ENCODE results near the gene EMSY. TPM values are rescaled to one million over a fixed set of nuclear protein-coding genes. Genes with fewer than 3 reads are reported as not detected.
"Not testable (repeated sequence)": the region's sequence is repeated elsewhere in the genome, so short reads cannot be mapped to it uniquely, and the experiment has no call there.

The EMSY gene
- total and polyA plus RNA-seq, 2 donors (not counting 1 experiment from before 2014, with no cell fraction given): 27.4 to 59.7 TPM

DNA sequence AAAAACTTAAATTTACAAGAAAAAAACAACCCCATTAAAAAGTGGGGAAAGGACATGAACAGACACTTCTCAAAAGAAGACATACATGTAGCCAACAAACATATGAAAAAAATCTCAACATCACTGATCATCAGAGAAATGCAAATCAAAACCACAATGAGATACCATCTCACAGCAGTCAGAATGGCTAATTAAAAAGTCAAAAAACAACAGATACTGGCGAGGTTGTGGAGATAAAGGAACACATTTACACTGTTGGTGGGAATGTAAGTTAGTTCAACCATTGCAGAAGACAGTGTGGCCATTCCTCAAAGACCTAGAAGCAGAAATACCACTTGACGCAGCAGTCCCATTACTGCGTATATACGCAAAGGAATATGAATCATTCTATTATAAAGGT, 150.3 kb downstream of the EMSY start:
- Histone ChIP-seq H3K4me1 (ENCODE audit: control insufficient read depth in 2 of 2, insufficient read depth in 2 of 2, low read length in 2 of 2) (peaks cover 0 to 11% of the 10 kb centered on the region in 2 donors), H3K27me3 (replicated peaks in 1 of 4; ENCODE audit: control extremely low read depth in 1 of 4, control insufficient read depth in 3 of 4, insufficient read depth in 4 of 4, low read length in 3 of 4) (peaks cover 0 to 11% (median 2%) of the 10 kb centered on the region in 4 experiments)
- H3K9me3 ChIP-seq (ENCODE audit: control extremely low read depth in 1 of 3, control insufficient read depth in 2 of 3, insufficient read depth in 1 of 3, low read length in 2 of 3); H3K36me3 ChIP-seq (replicated peaks in 1 of 2; ENCODE audit: control extremely low read depth in 1 of 2, control insufficient read depth in 1 of 2, extremely low read depth in 1 of 2, insufficient read depth in 2 of 2, low read length in 1 of 2); POLR2A ChIA-PET; H3K9ac ChIP-seq (ENCODE audit: low read length); H3K79me2 ChIP-seq (ENCODE audit: control insufficient read depth, insufficient read depth, low read length); H3K4me3 Mint-ChIP-seq; intact Hi-C loops (cut with micrococcal nuclease); H3K4me3 ChIP-seq (ENCODE audit: control extremely low read depth in 1 of 5, extremely low read depth in 1 of 5, insufficient read depth in 1 of 5, low read depth in 2 of 5, low read length in 4 of 5); H3K27ac Mint-ChIP-seq; H3K9me3 Mint-ChIP-seq (ENCODE audit: insufficient read depth); H2AFZ ChIP-seq (ENCODE audit: insufficient read depth, low read depth, low read length, poor library complexity, severe bottlenecking); H3K4me2 ChIP-seq (replicated peaks; ENCODE audit: low read depth, low read length, poor library complexity, severe bottlenecking); DNase-seq; H4K20me1 ChIP-seq (ENCODE audit: control insufficient read depth, insufficient read depth, low read length, poor library complexity, severe bottlenecking); H3K27ac ChIP-seq (ENCODE audit: low read length in 2 of 2); ATAC-seq (ENCODE audit: low read depth): not testable (repeated sequence)
- Mint-ChIP-seq H3K27me3 (peaks cover 19% of the 10 kb centered on the region), H3K4me1 (peaks cover 14% of the 10 kb centered on the region)
- no CpG with 5 or more reads among the region's 4 CpGs for WGBS (ENCODE audit: insufficient coverage)
- CTCF ChIA-PET: interaction anchor here (5.7 kb wide), 1 partner anchor 83 kb away, joined by 224 read pairs; no protein-coding TSS in a partner anchor

DNA sequence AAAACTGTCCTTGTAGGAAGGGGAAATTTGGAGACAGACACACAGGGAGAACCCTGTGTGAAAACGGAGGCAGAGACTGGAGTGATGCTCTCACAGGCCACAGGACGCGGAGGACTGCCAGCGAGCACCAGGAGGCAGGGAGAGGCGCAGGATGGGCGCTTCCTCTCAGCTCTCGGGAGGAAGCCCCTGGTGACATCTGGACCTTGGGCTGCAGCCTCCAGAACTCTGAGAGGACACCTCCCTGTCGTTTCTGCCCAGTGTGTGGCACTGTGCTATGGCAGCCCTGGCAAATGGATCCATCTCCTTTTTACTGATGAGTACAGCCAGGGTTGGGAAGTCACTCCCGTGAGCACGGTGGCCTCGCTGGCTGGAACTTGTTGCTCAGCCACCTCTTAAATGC, 151.8 kb downstream of the EMSY start:
- peaks cover 14% of the 10 kb centered on the region for H3K4me1 Mint-ChIP-seq
- no peaks in the 10 kb centered on the region for H4K20me1 ChIP-seq (ENCODE audit: control insufficient read depth, insufficient read depth, low read length, poor library complexity, severe bottlenecking)
- H3K9me3 ChIP-seq (ENCODE audit: control extremely low read depth in 1 of 3, control insufficient read depth in 2 of 3, insufficient read depth in 1 of 3, low read length in 2 of 3): no peaks in the 10 kb centered on the region
- peaks cover 0 to 16% (median 2%) of the 10 kb centered on the region in 4 experiments for H3K27me3 ChIP-seq (replicated peaks in 1 of 4; ENCODE audit: control extremely low read depth in 1 of 4, control insufficient read depth in 3 of 4, insufficient read depth in 4 of 4, low read length in 3 of 4)
- H3K4me1 ChIP-seq (ENCODE audit: control insufficient read depth in 2 of 2, insufficient read depth in 2 of 2, low read length in 2 of 2): peaks cover 0 to 11% of the 10 kb centered on the region in 2 donors
- CTCF ChIA-PET: interaction anchor here (5.7 kb wide), 1 partner anchor 81 kb away, joined by 224 read pairs; no protein-coding TSS in a partner anchor
- no peak overlapping the region for H2AFZ ChIP-seq (ENCODE audit: insufficient read depth, low read depth, low read length, poor library complexity, severe bottlenecking)
- ATAC-seq (ENCODE audit: low read depth) (no peak), DNase-seq (no peak)
- H3K79me2 ChIP-seq (ENCODE audit: control insufficient read depth, insufficient read depth, low read length): no peaks in the 10 kb centered on the region
- H3K9me3 Mint-ChIP-seq (ENCODE audit: insufficient read depth): no peaks in the 10 kb centered on the region
- no peak overlapping the region for H3K4me2 ChIP-seq (replicated peaks; ENCODE audit: low read depth, low read length, poor library complexity, severe bottlenecking)
- no peak overlapping the region for H3K27ac Mint-ChIP-seq
- H3K9ac ChIP-seq (ENCODE audit: low read length): no peak overlapping the region
- no peak overlapping the region for H3K4me3 Mint-ChIP-seq
- H3K4me3 ChIP-seq (ENCODE audit: control extremely low read depth in 1 of 5, extremely low read depth in 1 of 5, insufficient read depth in 1 of 5, low read depth in 2 of 5, low read length in 4 of 5): no peak overlapping the region
- TF ChIP-seq, protein P1, sequence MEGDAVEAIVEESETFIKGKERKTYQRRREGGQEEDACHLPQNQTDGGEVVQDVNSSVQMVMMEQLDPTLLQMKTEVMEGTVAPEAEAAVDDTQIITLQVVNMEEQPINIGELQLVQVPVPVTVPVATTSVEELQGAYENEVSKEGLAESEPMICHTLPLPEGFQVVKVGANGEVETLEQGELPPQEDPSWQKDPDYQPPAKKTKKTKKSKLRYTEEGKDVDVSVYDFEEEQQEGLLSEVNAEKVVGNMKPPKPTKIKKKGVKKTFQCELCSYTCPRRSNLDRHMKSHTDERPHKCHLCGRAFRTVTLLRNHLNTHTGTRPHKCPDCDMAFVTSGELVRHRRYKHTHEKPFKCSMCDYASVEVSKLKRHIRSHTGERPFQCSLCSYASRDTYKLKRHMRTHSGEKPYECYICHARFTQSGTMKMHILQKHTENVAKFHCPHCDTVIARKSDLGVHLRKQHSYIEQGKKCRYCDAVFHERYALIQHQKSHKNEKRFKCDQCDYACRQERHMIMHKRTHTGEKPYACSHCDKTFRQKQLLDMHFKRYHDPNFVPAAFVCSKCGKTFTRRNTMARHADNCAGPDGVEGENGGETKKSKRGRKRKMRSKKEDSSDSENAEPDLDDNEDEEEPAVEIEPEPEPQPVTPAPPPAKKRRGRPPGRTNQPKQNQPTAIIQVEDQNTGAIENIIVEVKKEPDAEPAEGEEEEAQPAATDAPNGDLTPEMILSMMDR (IDR thresholded peaks at IDR 0.05): no peak
- TF ChIP-seq EZH2 (IDR thresholded peaks at IDR 0.05; ENCODE audit: borderline replicate concordance, insufficient read depth, low read depth, low read length, poor library complexity, severe bottlenecking): no peak
- H3K36me3 ChIP-seq (replicated peaks in 1 of 2; ENCODE audit: control extremely low read depth in 1 of 2, control insufficient read depth in 1 of 2, extremely low read depth in 1 of 2, insufficient read depth in 2 of 2, low read length in 1 of 2): no peaks in the 10 kb centered on the region
- intact Hi-C loops (cut with micrococcal nuclease): no loop called here
- 89% methylated on average over 11 of the region's 11 CpGs for WGBS (ENCODE audit: insufficient coverage)
- POLR2A ChIA-PET: no interaction called here
- peaks cover 22% of the 10 kb centered on the region for H3K27me3 Mint-ChIP-seq
- no peak overlapping the region for H3K27ac ChIP-seq (ENCODE audit: low read length in 2 of 2)
